NCI-H1694 (cell line): Measurements from ENCODE around the gene NFIA.
A peak's percentile ranks its signal among the peaks of the same experiment; 100 is the strongest.

Experiments
- DNase-seq: peaks from one replicate; lab custom pipeline; 2025; lab: John Stamatoyannopoulos, UW

NFIA gene

GRCh38 chr1:61332796-61333195 is 250.4 kb downstream of the NFIA start:
- no peak for DNase-seq

GRCh38 chr1:61334718-61335589 is 252.6 kb downstream of the NFIA start:
- peak; percentile 23 for DNase-seq

DNA sequence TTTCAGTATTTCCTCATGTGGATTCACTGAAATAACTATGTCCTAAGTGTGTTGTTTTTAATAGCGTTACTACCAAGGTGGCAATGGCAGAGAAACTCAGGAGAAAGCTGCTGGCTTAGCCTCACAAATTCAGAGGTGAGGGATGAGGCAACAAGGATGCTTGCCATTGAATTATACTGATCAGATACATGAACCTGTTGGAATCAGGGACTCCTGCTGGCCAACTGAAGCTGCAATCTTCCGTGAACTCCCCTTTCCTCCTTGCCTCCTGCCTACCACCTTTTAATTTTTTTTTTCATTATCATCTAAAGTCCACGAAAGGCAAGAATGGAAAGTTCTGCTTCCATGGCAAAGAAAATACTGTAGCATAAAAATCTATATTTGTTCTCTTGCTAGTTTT is 254.7 kb downstream of the NFIA start:
- no peak for DNase-seq

GRCh38 chr1:61337441-61337951 is 255.1 kb downstream of the NFIA start:
- DNase-seq = no peak

DNA sequence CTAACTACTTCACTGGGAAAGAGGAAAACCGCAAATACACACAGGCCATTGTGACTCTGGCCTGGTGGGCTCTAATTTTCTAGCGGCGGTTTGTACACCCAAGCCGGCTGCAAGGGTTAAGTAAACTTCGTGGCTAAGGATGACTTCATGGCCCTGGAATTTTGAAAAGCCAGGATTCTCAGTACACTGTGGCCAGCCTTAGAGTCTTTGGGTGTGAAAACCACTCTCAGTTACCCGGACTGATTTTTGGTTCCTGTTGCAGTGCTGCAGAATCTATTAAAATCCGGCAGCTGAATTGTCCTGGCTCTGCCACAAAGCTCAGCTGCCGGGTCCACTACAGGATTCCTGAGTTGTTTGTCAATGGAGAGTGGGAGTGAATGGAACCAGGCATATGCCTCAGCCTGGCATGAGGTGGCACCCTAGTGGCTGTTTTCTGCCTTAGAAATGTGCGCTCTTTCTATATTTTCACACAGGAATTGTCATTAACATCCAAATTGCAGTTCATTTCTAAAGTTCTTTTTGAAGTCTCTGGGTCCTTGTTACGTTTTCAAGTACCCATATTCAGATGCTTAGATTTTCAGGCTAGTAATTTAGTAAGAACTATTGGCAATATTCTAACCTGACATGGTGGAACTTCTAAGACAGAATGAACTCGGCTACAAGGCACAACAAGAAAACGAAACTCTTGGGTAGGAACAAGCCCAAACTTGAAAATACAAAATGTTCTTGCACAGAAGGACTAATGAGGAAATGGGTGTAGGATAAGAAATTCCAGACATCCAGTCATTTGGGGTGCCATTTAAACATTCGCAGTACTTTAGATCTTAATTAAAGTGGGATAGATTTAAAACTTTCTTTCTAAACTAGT is 255.9 kb downstream of the NFIA start:
- peak; percentile 52 for DNase-seq

- no peak for DNase-seq
Observed at GRCh38 chr1:61338899-61339298, 256.5 kb downstream of the NFIA start.

DNA sequence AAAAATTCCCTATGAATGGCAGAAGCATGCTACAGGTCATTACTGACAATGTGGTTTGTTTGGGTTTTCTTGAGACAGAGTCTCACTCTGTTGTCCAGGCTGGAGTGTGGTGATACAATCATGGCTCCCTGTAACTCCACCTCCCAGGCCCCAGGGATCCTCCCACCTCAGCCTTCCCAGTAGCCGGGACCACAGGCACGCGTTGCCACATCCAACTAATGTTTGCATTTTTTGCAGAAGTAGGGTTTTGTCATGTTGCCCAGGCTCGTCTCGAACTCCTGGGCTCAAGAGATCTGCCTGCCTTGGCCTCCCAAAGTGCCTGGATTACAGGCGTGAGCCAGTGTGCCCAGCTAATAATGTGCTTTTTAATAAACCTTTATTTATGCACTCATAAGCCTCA is 259.1 kb downstream of the NFIA start:
- DNase-seq = no peak

GRCh38 chr1:61343734-61344420 is 261.5 kb downstream of the NFIA start:
- DNase-seq = no peak

- DNase-seq = no peak
Observed at GRCh38 chr1:61344696-61345095, 262.3 kb downstream of the NFIA start.

DNA sequence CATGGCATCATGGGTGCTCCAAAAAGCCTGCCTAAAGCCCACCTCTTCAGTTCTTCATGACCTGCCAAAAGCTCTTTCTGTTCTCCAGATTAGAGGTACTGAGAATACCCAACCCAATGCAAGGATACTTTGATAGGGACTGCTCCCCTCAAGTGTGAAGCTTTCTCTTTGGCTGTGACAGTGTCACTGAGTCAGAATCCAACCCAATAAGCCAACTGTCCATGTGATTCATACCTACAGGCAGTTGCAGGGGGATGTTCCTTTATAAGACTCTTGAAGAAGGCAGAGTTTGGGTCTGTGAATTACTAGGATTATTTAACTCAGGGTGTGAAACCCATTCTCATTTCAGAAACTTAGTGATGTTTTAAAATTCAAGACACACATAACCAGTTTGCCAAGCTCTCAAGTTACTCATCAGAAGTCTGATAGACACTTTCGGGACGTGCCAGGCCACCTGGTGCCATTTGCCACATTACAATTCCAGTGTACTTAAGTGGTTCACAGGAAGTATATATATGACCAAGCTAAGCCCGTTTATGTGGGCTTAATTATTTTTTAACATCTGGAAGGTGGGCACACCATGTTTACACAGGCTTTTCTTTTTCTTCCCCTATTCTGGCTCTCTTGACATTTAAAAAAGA is 265.8 kb downstream of the NFIA start:
- DNase-seq = no peak

- DNase-seq = no peak
Observed at GRCh38 chr1:61352845-61353435, 270.6 kb downstream of the NFIA start.

- DNase-seq = no peak
Observed at GRCh38 chr1:61353797-61354406, 271.5 kb downstream of the NFIA start.

- DNase-seq = no peak
Observed at GRCh38 chr1:61356016-61356415, 273.7 kb downstream of the NFIA start.

GRCh38 chr1:61356995-61357394 is 274.6 kb downstream of the NFIA start:
- no peak for DNase-seq

DNA sequence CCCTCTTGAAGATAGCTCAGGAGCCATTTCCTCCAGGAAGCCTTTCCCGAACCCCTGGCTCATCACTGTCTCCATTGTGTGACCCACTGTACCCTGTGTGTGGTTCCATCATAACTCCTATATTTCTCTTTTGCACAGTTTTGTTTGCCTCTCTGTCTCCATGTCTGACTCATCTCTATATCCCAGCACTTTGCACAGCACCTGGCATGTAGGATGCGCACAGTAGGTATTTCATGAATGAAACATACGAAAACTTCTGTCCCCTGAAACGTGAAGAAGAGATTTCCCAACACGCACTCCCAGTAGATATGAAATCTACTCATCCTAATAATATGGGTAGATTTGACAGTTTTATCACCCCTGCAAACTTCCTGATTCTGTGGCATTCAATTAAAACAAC is 275.2 kb downstream of the NFIA start:
- no peak for DNase-seq

GRCh38 chr1:61358770-61359455 is 276.6 kb downstream of the NFIA start:
- DNase-seq = no peak

- peak; percentile 42 for DNase-seq
Observed at GRCh38 chr1:61361931-61362330, 279.6 kb downstream of the NFIA start.

- DNase-seq = no peak
Observed at GRCh38 chr1:61362351-61362750, 280.0 kb downstream of the NFIA start.

DNA sequence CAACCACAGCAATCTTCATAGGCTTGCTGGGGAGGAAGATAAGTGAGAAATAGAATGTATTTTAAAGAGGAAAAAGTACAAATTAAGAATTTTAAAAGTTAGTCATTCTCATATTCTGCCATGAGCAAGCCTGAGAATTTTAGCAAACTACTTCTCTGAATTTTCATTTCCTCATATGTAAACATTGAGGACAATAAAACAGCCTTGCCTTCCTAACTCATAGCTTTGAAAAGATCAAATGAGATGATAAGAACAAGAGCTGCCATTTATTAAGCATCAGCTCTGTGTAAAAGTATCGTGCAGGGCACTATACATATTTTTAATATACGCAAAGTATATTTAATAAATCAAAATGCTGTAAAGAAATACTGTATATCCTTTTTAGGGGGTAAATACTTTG is 286.0 kb downstream of the NFIA start:
- no peak for DNase-seq

- DNase-seq = no peak
Observed at GRCh38 chr1:61368876-61369275, 286.5 kb downstream of the NFIA start.
